Ovary (tissue), 9 donors: Measurements from ENCODE around the gene TJAP1. TPM values are rescaled to one million over a fixed set of nuclear protein-coding genes. Genes with fewer than 3 reads are reported as not detected.

ENCODE experiments used
- DNase-seq, 5 donors: peaks; one replicate each; pipeline ENCODE4 v3.0.0-alpha.2; 2019 to 2020
- H3K27ac ChIP-seq, 2 donors: fragments of 200-600 bp; one replicate each; pipeline versions ENCODE4 v1.5.1 to v1.8.0; 2019 to 2022
- H3K27me3 ChIP-seq: fragments of 200-600 bp; one replicate; pipeline ENCODE4 v1.8.0; 2022
- H3K36me3 ChIP-seq: fragments of 200-600 bp; sonication (generic); one replicate; pipeline ENCODE4 v1.5.1; 2019
- H3K4me1 ChIP-seq: one replicate; pipeline ENCODE4 v1.8.1; 2013; ENCODE audit warnings: mild to moderate bottlenecking, moderate library complexity; ENCODE audit not compliant: insufficient read depth
- H3K4me3 ChIP-seq: fragments of 200-600 bp; sonication (generic); one replicate; pipeline ENCODE4 v1.5.1; 2017
- H3K9me3 ChIP-seq, 2 donors: fragments of 200-600 bp in 1 of 2; sonication (generic) in 1 of 2; one replicate each; pipeline versions ENCODE4 v1.5.1 to v1.8.1; 2013 to 2019; ENCODE audit warnings: mild to moderate bottlenecking in 1 of 2, moderate library complexity in 1 of 2
- EP300 ChIP-seq: sonication (generic); formaldehyde crosslinking; IDR thresholded peaks from one replicate; pipeline ENCODE4 v1.6.1; 2017; ENCODE audit warnings: antibody characterized with exemption
- POLR2A ChIP-seq: fragments of 450-650 bp; IDR thresholded peaks from one replicate; pipeline ENCODE4 v1.6.1; 2017; ENCODE audit warnings: antibody characterized with exemption, mild to moderate bottlenecking, moderate library complexity
- WGBS, 3 donors: extraction: QIAGEN DNeasy Blood & Tissue Kit in 1 of 3; methylation state at CpG; one replicate each; pipeline versions ENCODE4 v1.1.5 to v1.1.7; 2013 to 2017; 5-methylcytosine and 5-hydroxymethylcytosine counted together
- intact Hi-C, 4 donors: fragments of 100-400 bp; cut with DNase I; formaldehyde crosslinking; loops; one replicate each; pipeline versions ENCODE4 v1.11.0 to v1.15.1; 2022 to 2023
- polyA plus RNA-seq, 2 donors: library from polyadenylated mRNA; stranded (reverse); fragments of 200-250 nt in 1 of 2; fragments of 350-450 nt in 1 of 2; fragmentation: Illumina TruSeq in 1 of 2; extraction: RNeasy Lipid Tissue Mini Kit (QIAGEN cat#74804) in 1 of 2; gene quantifications; one replicate each; pipeline ENCODE4 v1.2.3, GENCODE V29; 2013 to 2014
- total RNA-seq, 7 donors: library from RNA; depleted of rRNA in 2 of 7; stranded (reverse); fragments of >200 nt in 2 of 7; fragmentation: NEBNext Ultra II Directional in 3 of 7; extraction: Animal tissue kit (Norgen Biotek cat#: 25700) in 3 of 7; gene quantifications; one replicate each; pipeline versions ENCODE4 v1.1.0 to v1.2.4, GENCODE V29; 2016 to 2023
- TF ChIP-seq, protein P1 (sequence below), 3 donors: fragments of 450-650 bp in 2 of 3; fragments of 200-600 bp in 1 of 3; IDR thresholded peaks; one replicate each; pipeline versions ENCODE4 v1.5.1 to v1.8.0; 2016 to 2022; ENCODE audit warnings: antibody characterized with exemption in 3 of 3, mild to moderate bottlenecking in 1 of 3
- donor health status: DM: no; HTN: no; CAD: no; lungs with moderate emphysema.
- donor health status: DM: no; HTN: no; CAD: no.
- donor health status: Bipolar disorder and iron deficiency.
- donor health status: DM: yes; HTN: yes; CAD: no.
- donor health status: DM: no; HTN: no; CAD: no.
- donor health status: DM: yes; HTN: yes; CAD: no.

Gene TJAP1
- total and polyA plus RNA-seq, 9 donors, result 12.9 to 44.8 (median 34.0) TPM

DNA sequence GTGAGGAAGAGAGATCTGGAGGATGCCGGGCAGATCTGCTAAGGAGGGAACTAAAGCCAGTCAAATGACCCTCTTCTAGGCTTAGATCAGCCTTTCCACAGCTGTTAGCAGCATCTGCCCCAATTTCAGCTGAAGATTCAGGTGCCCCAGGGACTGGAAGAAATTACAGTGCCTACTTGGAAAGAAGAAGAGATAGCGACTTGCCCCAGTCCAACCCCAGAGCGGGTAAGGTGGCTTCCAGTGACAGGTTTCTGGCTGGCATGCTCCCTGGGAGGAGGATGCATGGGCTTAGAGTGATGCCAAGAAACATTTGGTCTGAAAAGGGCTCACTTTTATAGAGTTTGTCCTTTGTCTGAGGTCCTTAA, 620 bp downstream of the TJAP1 start:
- H3K27ac ChIP-seq, result peak overlapping the region; percentile 81 to 82
- TF ChIP-seq POLR2A, result no peak
- TF ChIP-seq, protein P1, sequence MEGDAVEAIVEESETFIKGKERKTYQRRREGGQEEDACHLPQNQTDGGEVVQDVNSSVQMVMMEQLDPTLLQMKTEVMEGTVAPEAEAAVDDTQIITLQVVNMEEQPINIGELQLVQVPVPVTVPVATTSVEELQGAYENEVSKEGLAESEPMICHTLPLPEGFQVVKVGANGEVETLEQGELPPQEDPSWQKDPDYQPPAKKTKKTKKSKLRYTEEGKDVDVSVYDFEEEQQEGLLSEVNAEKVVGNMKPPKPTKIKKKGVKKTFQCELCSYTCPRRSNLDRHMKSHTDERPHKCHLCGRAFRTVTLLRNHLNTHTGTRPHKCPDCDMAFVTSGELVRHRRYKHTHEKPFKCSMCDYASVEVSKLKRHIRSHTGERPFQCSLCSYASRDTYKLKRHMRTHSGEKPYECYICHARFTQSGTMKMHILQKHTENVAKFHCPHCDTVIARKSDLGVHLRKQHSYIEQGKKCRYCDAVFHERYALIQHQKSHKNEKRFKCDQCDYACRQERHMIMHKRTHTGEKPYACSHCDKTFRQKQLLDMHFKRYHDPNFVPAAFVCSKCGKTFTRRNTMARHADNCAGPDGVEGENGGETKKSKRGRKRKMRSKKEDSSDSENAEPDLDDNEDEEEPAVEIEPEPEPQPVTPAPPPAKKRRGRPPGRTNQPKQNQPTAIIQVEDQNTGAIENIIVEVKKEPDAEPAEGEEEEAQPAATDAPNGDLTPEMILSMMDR (IDR thresholded peaks at IDR 0.05), result no peak
- H3K4me1 ChIP-seq, result peaks cover 7% of the 10 kb centered on the region
- WGBS, 3 donors, result 13 to 27% (median 19%) methylated on average over 3 of the region's 3 CpGs
- DNase-seq, result no peak
- no peaks in the 10 kb centered on the region for H3K36me3 ChIP-seq
- intact Hi-C loops, result no loop called here
- H3K27me3 ChIP-seq, result no peaks in the 10 kb centered on the region
- peak overlapping the region; percentile 57 for H3K4me3 ChIP-seq
- no peaks in the 10 kb centered on the region for H3K9me3 ChIP-seq

DNA sequence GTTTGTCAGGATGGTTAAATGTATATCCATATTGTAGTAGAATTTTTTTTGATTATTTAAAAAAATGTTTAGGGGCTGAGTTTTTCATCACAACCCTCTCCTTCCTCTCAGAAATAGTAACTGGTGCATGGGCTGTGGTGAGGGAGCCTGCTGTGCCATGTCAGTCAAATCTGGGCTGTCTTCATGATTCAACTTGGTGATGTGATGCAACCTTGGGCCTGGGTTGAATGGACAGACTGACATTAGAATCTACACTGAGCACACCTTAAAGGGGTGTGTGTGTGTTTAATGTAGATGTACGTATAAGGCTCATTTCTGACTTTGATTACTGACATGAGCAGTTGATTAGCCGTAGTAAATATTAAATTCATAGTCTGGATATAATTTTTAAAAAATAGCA, 3.7 kb downstream of the TJAP1 start:
- Histone ChIP-seq H3K4me1 (peaks cover 7% of the 10 kb centered on the region), H3K36me3 (no peaks in the 10 kb centered on the region), H3K9me3 (no peaks in the 10 kb centered on the region), H3K27ac (no peak overlapping the region), H3K27me3 (no peaks in the 10 kb centered on the region), H3K4me3 (no peak overlapping the region)
- intact Hi-C loops, result no loop called here
- WGBS, 3 donors, result 90 to 95% (median 93%) methylated on average over 2 of the region's 2 CpGs
- no peak for TF ChIP-seq EP300
- TF ChIP-seq, protein P1 (IDR thresholded peaks at IDR 0.05), result no peak
- no peak for TF ChIP-seq POLR2A
- no peak for DNase-seq

DNA sequence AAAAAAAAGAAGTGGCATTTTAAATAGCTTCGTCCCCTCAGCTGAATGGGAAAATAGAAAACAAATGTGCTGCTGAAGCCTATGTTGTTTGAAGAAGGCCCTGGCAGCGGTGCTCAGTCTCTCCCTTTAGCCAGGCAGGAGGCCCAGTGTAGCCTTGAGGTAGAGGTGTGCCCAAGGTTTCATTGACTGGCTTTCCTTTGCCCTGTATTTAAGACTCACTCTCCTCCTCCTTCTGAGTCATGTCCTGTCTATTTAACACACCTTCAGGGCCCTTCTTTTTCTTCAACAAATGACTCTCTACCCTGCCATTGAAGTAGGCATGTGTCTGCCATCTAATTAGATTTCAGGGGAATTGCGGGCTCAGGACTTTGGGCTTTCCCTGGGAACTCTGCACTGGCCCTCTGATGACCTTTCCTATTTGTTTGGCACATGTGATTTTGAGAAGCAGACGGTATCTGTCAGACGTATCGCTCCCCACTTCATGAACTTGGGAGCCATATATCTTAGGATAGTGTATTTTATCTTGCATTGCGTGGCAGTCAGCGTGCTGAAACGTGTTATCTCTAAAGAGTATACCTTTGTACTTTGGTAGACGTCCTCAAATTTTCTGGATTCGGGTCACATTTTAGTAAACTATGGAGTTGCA, 4.3 kb downstream of the TJAP1 start:
- H3K4me3 ChIP-seq, result no peak overlapping the region
- no peak overlapping the region for H3K27ac ChIP-seq
- H3K27me3 ChIP-seq, result no peaks in the 10 kb centered on the region
- H3K9me3 ChIP-seq, result no peaks in the 10 kb centered on the region
- WGBS, 3 donors, result 91 to 92% (median 91%) methylated on average over 11 of the region's 11 CpGs
- intact Hi-C loops, result no loop called here
- H3K4me1 ChIP-seq, result peaks cover 7% of the 10 kb centered on the region
- no peak for DNase-seq
- no peaks in the 10 kb centered on the region for H3K36me3 ChIP-seq
- TF ChIP-seq, protein P1 (IDR thresholded peaks at IDR 0.05), result no peak
- no peak for TF ChIP-seq POLR2A
- TF ChIP-seq EP300, result no peak

DNA sequence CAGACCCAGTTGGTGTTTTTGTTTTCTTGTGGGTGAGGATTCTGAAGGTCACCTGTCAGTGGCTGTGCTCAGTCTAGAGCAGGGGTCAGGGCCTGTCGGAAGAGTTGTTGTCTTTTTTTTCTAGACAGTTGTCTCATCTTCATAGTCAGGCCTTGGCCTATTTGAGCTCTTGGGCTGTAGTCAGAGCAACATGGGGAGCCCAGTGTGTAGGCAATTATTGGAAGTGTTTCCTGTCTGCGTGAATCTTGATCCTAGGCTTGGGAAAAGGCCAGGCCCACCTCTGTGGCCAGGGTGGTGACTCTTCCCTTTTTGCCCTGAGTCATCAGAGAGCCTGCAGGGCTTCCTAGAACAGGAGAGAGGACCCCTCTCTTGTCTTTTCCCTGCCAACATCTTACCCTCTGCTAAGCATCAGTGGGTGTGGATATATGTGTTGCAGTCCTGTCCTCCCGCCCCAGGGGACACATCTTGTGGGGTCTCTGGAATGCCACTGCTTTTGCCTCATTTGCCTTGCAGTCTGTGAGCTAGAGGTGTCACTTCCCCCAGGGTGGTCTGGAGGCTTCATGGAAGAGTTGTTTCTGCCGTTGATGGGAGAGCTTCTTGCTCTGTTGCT, 11.4 kb downstream of the TJAP1 start:
- intact Hi-C loops, result no loop called here
- H3K4me1 ChIP-seq, result peaks cover 16% of the 10 kb centered on the region
- no peaks in the 10 kb centered on the region for H3K36me3 ChIP-seq
- no peaks in the 10 kb centered on the region for H3K27me3 ChIP-seq
- H3K4me3 ChIP-seq, result no peak overlapping the region
- H3K27ac ChIP-seq, result no peak overlapping the region
- no peak for TF ChIP-seq EP300
- TF ChIP-seq, protein P1 (IDR thresholded peaks at IDR 0.05), result no peak
- TF ChIP-seq POLR2A, result no peak
- 31 to 53% (median 40%) methylated on average over 4 of the region's 4 CpGs for WGBS, 3 donors
- no peaks in the 10 kb centered on the region for H3K9me3 ChIP-seq
- DNase-seq, result no peak
